GM12801 (cell line): Measurements from ENCODE around the gene RAB33B.

Experiments used
- CTCF ChIP-seq: IDR thresholded peaks from one replicate; pipeline ENCODE4 v1.5.1; 2011; ENCODE audit warnings: control low read depth; ENCODE audit not compliant: insufficient read length; ENCODE audit errors: extremely low read depth

The RAB33B gene

GRCh38 chr4:139469869-139470268 is 15.9 kb downstream of the RAB33B start:
- no peak for TF ChIP-seq CTCF

- TF ChIP-seq CTCF = no peak
These were observed 16.4 kb downstream of the RAB33B start for GRCh38 chr4:139470295-139470694.

GRCh38 chr4:139470997-139471665 is 17.2 kb downstream of the RAB33B start:
- TF ChIP-seq CTCF = no peak

GRCh38 chr4:139472852-139473251 is 18.9 kb downstream of the RAB33B start:
- no peak for TF ChIP-seq CTCF

- no peak for TF ChIP-seq CTCF
These were observed 22.4 kb downstream of the RAB33B start for GRCh38 chr4:139476363-139476762.

- TF ChIP-seq CTCF = no peak
These were observed 27.5 kb downstream of the RAB33B start for GRCh38 chr4:139481465-139481864.

- no peak for TF ChIP-seq CTCF
These were observed 29.1 kb downstream of the RAB33B start for GRCh38 chr4:139483000-139483399.
